Glutamatergic neuron (in vitro differentiated cells): ENCODE measurements around the gene PAPPA2. TPM values are rescaled to one million over a fixed set of nuclear protein-coding genes. Genes with fewer than 3 reads are reported as not detected.

ENCODE experiments used
- DNase-seq: peaks from one replicate; pipeline ENCODE4 v3.0.0; 2022
- H3K27ac Mint-ChIP-seq: one replicate; pipeline ENCODE4 v1.8.0; 2020; ENCODE audit warnings: mild to moderate bottlenecking, mixed read lengths, inconsistent platforms; ENCODE audit not compliant: unreplicated experiment
- H3K27me3 Mint-ChIP-seq: one replicate; pipeline ENCODE4 v1.8.0; 2020; ENCODE audit warnings: mild to moderate bottlenecking, moderate library complexity, mixed read lengths, inconsistent platforms; ENCODE audit not compliant: unreplicated experiment
- H3K36me3 Mint-ChIP-seq: one replicate; pipeline ENCODE4 v1.8.0; 2020; ENCODE audit warnings: mild to moderate bottlenecking, mixed read lengths, inconsistent platforms; ENCODE audit not compliant: unreplicated experiment
- H3K4me1 Mint-ChIP-seq: one replicate; pipeline ENCODE4 v1.8.0; 2020; ENCODE audit warnings: mild to moderate bottlenecking, low read depth, mixed read lengths, inconsistent platforms; ENCODE audit not compliant: unreplicated experiment
- H3K4me3 Mint-ChIP-seq: one replicate; pipeline ENCODE4 v1.8.0; 2020; ENCODE audit warnings: mild to moderate bottlenecking, mixed read lengths, inconsistent platforms; ENCODE audit not compliant: unreplicated experiment
- H3K9me3 Mint-ChIP-seq: one replicate; pipeline ENCODE4 v1.8.0; 2020; ENCODE audit warnings: mild to moderate bottlenecking, moderate library complexity, mixed read lengths, inconsistent platforms; ENCODE audit not compliant: unreplicated experiment
- CTCF ChIP-seq: fragments of 200-600 bp; sonication (generic); IDR thresholded peaks from one replicate; pipeline ENCODE4 v1.5.0; 2021; ENCODE audit not compliant: partially characterized antibody, unreplicated experiment
- total RNA-seq: library from RNA; stranded (reverse); fragmentation: NEBNext Ultra II Directional; extraction: Animal tissue kit (Norgen Biotek cat#: 25700); gene quantifications from one replicate; pipeline ENCODE4 v1.2.1, GENCODE V29; 2021; ENCODE audit not compliant: unreplicated experiment

Gene PAPPA2
- total RNA-seq, 1 donor from 2014 or later = 2.3 TPM

GRCh38 chr1:176894450-176894849 is 431.5 kb downstream of the PAPPA2 start:
- Mint-ChIP-seq H3K27me3 (no peaks in the 10 kb centered on the region), H3K9me3 (no peaks in the 10 kb centered on the region)

More at GRCh38 chr1:176894450-176894849, 431.5 kb downstream of the PAPPA2 start:
- DNase-seq = no peak
- H3K4me3 Mint-ChIP-seq = no peak overlapping the region
- no peak overlapping the region for H3K27ac Mint-ChIP-seq
- no peak for TF ChIP-seq CTCF
- peaks cover 4% of the 10 kb centered on the region for H3K36me3 Mint-ChIP-seq
- H3K4me1 Mint-ChIP-seq = peaks cover 4% of the 10 kb centered on the region
